ENCODE data around the gene ROBO4. TPM values are rescaled to one million over a fixed set of nuclear protein-coding genes. Genes with fewer than 3 reads are reported as not detected.

ROBO4 gene
- total and polyA plus RNA-seq, 9 of the 15 experiments (the other 6 are each of a cell fraction or from before 2014, with no cell fraction given) = not detected

GRCh38 chr11:124941703-124942102 is 44.0 kb upstream of the ROBO4 start (continued):
- TF ChIP-seq ZBTB40 (IDR thresholded peaks at IDR 0.05) (no peak), ZBTB40 (CRISPR knock-in tag; IDR thresholded peaks at IDR 0.05) (no peak), THRAP3 (IDR thresholded peaks at IDR 0.05; ENCODE audit: borderline replicate concordance) (no peak)

All from K562 (cell line).